ENCODE results near the gene CEP19.
"Not testable (repeated sequence)": the region's sequence is repeated elsewhere in the genome, so short reads cannot be mapped to it uniquely, and the experiment has no call there.

Gene CEP19, protein sequence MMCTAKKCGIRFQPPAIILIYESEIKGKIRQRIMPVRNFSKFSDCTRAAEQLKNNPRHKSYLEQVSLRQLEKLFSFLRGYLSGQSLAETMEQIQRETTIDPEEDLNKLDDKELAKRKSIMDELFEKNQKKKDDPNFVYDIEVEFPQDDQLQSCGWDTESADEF

DNA sequence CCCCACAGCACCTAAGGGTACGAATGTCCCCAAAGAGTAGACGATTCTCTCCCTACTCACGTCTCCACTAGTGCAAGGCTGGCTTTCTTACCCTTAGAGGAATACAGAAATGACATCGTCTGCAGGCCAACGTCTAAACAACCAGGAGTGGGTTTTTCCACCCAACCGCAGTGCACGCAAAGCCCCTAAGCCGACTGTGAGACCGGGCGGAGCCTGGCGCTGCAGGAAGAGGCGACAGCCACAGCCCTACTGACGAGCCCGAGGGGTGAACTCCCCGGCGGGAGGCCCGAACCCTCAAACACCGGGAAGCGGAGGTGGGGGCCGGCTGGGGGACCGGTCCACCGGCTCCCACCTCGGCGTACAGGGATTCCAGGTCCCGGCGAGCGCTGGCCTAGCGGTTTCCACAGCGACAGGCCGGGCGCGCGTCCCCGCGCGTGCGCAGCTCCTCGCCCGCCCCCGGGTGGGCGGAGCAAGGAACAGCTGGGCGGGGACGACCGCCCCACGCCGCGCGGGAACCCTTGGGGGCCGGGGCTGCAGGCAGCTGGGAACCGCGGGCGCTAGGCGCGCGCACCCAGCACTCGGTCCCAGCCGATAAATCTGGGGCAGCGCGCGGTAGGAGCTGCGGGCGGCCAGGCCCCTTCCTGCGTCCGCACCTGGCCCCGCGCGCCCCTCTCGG lies at the start of gene CEP19, which contains the start of gene PIGX:
CEP19 (minus strand) TSS at position 413 of the 676 bp plus-strand sequence. CDS start 3,593 bp downstream, outside the sequence.
PIGX (plus strand) TSS at position 540 of the 676 bp plus-strand sequence.
- no peak within 1 kb of the TSS for H3K27ac ChIP-seq (ENCODE audit: low read length)

DNA sequence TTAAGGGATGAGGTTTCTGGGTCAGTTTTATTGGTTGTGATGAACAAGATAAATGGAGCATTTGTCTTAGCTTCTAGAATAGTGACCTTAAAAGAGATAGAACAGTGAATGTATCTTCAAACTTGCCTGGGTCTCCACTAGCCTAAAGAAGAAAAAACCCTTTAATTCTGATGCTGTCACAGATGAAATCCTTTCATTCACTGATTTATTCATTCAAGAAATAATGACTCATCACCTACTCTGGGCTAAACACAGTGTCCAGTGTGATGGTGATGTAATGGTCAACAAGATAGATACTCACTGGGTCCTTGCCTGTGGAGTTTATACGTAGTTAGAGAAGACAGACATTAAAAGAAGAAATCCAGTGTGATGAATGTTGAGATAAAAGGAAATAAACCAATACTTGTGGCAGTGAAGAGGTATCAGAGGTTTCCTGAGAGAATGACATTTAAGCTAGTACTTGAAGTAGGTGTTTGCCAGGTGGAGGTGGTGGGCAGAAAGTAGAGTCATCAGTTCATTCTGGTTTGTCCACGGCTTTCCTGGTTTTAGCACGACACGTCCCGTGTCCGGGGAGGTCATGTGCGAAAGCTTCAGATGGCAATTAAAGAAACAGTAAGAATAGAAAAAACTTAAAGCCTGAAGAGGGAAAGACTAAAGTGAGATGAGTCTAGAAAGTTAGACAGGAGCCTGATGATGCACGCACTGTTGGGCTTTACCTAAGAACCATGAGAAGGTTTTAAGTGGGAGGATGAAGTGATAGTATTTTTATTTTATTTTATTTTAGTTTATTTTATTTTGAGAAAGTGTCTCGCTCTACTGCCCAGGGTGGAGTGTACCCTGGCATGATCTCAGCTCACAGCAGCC lies 46.1 kb upstream of the CEP19 start:
- Histone ChIP-seq H3K36me3 (ENCODE audit: insufficient read depth, low read depth, low read length) (peaks cover 18% of the 10 kb centered on the region), H3K4me1 (ENCODE audit: insufficient read depth, low read length) (no peaks in the 10 kb centered on the region), H3K4me3 (ENCODE audit: low read length) (no peak overlapping the region), H3K27ac (ENCODE audit: low read length) (no peak overlapping the region), H3K9me3 (ENCODE audit: insufficient read depth, low read depth, low read length) (peaks cover 16% of the 10 kb centered on the region), H3K9ac (ENCODE audit: low read depth, low read length) (no peak overlapping the region), H3K27me3 (ENCODE audit: insufficient read depth, low read length) (no peaks in the 10 kb centered on the region)

More for the DNA sequence above, at the start of gene CEP19, which contains the start of gene PIGX:
- H3K9me3 ChIP-seq (ENCODE audit: insufficient read depth, low read depth, low read length) = no peaks in the 10 kb centered on the region
- H3K4me3 ChIP-seq (ENCODE audit: low read length) = peak within 1 kb of the TSS; percentile 67
- no peaks in the 10 kb centered on the region for H3K36me3 ChIP-seq (ENCODE audit: insufficient read depth, low read depth, low read length)
- peak within 1 kb of the TSS; percentile 68; the same call in 1 of the 2 replicates for H3K9ac ChIP-seq (ENCODE audit: low read depth, low read length)
- H3K27me3 ChIP-seq (ENCODE audit: insufficient read depth, low read length) = peaks cover 19% of the 10 kb centered on the region
- H3K4me1 ChIP-seq (ENCODE audit: insufficient read depth, low read length) = 0 out of 2 replicates have a peak, but pooled peaks cover 3% of the 10 kb centered on the region

DNA sequence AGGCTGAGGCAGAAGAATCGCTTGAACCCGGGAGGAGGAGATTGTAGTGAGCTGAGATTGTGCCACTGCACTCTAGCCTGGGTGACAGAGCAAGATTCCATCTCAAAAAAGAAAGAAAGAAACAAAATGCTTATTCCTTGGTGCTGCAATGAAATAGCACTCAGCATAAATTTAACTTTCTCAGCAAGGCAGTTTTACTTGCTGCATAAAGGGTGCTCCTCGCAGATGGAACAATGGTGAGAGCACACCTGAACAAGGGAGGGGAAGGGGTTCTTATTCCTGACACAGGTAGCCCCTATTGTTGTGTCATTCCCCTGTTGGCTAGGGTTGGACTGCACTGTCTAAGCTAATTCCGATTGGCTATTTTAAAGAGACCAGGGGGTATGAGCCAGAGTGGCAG lies 44.7 kb upstream of the CEP19 start:
- H3K36me3 ChIP-seq (ENCODE audit: insufficient read depth, low read depth, low read length) = peaks cover 18% of the 10 kb centered on the region
- no peaks in the 10 kb centered on the region for H3K4me1 ChIP-seq (ENCODE audit: insufficient read depth, low read length)
- H3K4me3 ChIP-seq (ENCODE audit: low read length) = no peak overlapping the region

DNA sequence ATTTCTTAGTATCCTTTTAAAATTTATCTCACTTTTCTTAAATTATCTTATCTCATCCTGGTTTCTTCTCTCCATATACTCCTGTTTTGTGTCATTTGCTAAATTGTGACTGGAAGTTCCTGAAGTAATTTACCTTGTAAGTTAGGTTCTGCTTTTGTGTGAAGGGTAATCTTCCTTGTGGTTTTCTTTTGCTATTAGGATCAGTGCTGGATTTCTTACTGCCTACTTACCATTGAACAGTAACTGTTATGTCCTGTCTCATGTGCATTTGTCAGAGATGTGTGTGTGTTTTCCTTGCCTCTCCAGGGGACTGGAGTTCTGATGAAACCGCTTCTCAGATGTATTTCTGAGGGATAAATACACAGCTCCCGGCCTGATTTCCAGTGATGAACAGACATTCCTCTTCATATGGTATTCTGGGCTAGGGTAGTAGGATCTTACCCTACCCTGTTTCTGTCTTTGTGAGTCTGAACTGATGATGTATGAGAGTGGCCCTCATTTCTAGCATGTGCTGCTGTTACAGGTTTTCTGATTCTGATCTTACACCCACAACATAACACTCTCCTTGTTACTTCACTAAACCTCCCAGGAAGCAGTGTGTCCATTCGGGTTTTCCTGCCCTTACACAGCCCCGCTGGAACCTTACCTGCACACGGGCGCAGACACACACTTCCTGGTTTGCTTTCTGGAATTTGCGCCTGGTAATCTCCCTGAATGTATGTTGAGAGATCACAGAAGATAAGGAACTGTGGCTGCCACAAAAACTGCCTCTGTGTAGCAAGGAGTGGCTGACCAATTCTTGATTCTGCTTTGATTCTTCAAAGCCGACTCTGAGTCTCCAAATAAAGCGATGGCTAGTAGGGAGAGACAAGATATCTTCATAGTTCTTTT lies 42.3 kb upstream of the CEP19 start:
- Histone ChIP-seq H3K9me3 (ENCODE audit: insufficient read depth, low read depth, low read length) (peaks cover 16% of the 10 kb centered on the region), H3K36me3 (ENCODE audit: insufficient read depth, low read depth, low read length) (peaks cover 29% of the 10 kb centered on the region), H3K27me3 (ENCODE audit: insufficient read depth, low read length) (no peaks in the 10 kb centered on the region), H3K4me3 (ENCODE audit: low read length) (no peak overlapping the region), H3K9ac (ENCODE audit: low read depth, low read length) (no peak overlapping the region), H3K4me1 (ENCODE audit: insufficient read depth, low read length) (no peaks in the 10 kb centered on the region), H3K27ac (ENCODE audit: low read length) (no peak overlapping the region)

More for the DNA sequence above, 44.7 kb upstream of the CEP19 start:
- Histone ChIP-seq H3K9ac (ENCODE audit: low read depth, low read length) (no peak overlapping the region), H3K9me3 (ENCODE audit: insufficient read depth, low read depth, low read length) (peaks cover 16% of the 10 kb centered on the region), H3K27ac (ENCODE audit: low read length) (no peak overlapping the region), H3K27me3 (ENCODE audit: insufficient read depth, low read length) (no peaks in the 10 kb centered on the region)

DNA sequence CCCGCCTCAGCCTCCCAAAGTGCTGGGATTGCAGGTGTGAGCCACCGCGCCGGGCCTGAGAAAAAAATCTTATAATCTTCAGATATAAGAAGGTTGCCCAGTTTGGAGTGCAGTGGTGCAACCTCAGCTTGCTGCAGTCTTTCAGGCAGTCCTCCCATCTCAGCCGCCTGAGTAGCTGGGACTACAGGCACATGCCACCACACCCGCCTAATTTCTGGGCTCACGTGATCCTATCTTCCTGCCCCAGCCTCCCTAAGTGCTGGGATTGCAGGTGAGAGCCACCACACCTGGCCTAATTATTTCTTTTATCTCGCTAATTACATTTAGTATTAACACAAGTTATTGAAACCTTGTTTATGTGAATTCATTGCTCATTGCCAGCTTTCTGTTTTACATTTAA lies 41.2 kb upstream of the CEP19 start:
- Histone ChIP-seq H3K36me3 (ENCODE audit: insufficient read depth, low read depth, low read length) (peaks cover 30% of the 10 kb centered on the region), H3K27me3 (ENCODE audit: insufficient read depth, low read length) (no peaks in the 10 kb centered on the region), H3K9me3 (ENCODE audit: insufficient read depth, low read depth, low read length) (peaks cover 16% of the 10 kb centered on the region), H3K4me1 (ENCODE audit: insufficient read depth, low read length) (no peaks in the 10 kb centered on the region), H3K9ac (ENCODE audit: low read depth, low read length) (no peak overlapping the region), H3K4me3 (ENCODE audit: low read length) (no peak overlapping the region), H3K27ac (ENCODE audit: low read length) (no peak overlapping the region)

DNA sequence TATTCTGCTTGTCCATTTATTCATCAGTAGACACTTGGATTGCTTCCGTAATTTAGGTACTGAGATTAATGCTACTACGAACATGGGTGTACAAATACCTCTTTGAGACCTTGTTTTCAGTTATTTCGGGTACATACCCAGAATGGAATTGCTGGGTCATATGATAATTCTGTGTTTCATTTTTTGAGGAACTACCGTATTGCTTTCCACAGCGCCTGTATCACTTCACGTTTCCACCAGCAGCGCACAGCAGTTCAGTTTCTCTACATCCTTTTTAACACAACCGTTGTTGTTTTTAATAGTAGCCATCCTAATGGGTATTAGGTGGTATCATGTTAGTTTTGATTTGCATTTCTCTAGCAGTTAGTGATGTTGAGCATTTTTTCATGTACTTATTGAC lies 37.1 kb upstream of the CEP19 start:
- H3K9me3 ChIP-seq (ENCODE audit: insufficient read depth, low read depth, low read length) = no peaks in the 10 kb centered on the region
- no peak overlapping the region for H3K27ac ChIP-seq (ENCODE audit: low read length)
- H3K27me3 ChIP-seq (ENCODE audit: insufficient read depth, low read length) = no peaks in the 10 kb centered on the region
- no peak overlapping the region for H3K4me3 ChIP-seq (ENCODE audit: low read length)
- peaks cover 17% of the 10 kb centered on the region for H3K36me3 ChIP-seq (ENCODE audit: insufficient read depth, low read depth, low read length)
- H3K4me1 ChIP-seq (ENCODE audit: insufficient read depth, low read length) = peaks cover 3% of the 10 kb centered on the region; the same call in 1 of the 2 replicates
- H3K9ac ChIP-seq (ENCODE audit: low read depth, low read length) = no peak overlapping the region

DNA sequence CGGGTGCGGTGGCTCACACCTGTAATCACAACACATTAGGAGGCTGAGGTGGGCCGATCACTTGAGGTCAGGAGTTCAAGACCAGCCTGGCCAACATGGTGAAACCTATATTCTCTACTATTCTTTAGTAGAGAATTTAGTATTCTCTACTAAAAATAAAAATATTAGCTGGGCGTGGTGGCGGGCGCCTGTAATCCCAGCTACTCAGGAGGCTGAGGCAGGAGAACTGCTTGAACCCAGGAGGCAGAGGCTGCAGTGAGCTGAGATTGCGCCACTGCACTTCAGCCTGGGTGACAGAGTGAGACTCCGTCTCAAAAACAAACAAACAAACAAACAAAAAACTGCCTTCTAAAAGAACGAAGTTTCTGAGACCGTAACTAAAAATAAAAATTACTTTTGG lies 31.5 kb upstream of the CEP19 start:
- H3K4me3 ChIP-seq (ENCODE audit: low read length); H3K9me3 ChIP-seq (ENCODE audit: insufficient read depth, low read depth, low read length); H3K9ac ChIP-seq (ENCODE audit: low read depth, low read length); H3K36me3 ChIP-seq (ENCODE audit: insufficient read depth, low read depth, low read length); H3K27ac ChIP-seq (ENCODE audit: low read length); H3K27me3 ChIP-seq (ENCODE audit: insufficient read depth, low read length); H3K4me1 ChIP-seq (ENCODE audit: insufficient read depth, low read length): not testable (repeated sequence)

DNA sequence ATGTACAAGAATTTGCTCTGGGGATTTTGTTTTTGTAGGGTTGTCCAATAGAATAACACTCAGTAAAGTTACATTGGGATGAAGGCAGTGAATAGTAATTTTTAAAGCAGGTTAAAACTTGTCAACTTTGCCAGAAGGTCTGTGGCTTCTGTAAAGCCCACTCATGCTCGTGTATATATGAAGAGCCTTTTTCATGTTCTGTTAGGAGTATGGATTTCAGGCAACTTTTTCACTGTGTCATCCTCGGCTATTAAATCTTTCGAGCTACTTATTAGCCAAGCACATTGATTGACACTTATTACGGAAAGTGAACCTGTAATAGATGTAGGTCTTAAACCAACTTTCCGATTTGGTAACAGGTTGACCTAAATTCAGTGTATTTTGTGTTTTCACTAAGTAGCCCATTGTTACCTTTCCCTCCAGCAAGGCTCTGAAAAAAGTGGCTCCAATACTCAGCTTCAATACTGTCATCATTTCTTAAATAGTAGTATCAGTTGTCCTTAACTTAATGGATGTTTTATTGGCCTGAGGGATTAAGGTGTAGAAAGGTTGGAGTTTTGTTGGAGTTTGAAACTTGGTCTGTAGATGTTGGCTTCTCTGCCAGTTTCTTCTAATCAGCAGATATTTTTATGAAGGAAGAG lies 29.3 kb upstream of the CEP19 start:
- Histone ChIP-seq H3K4me3 (ENCODE audit: low read length) (peak overlapping the region; percentile 98), H3K27ac (ENCODE audit: low read length) (no peak overlapping the region), H3K4me1 (ENCODE audit: insufficient read depth, low read length) (peaks cover 7% of the 10 kb centered on the region; the same call in 1 of the 2 replicates), H3K36me3 (ENCODE audit: insufficient read depth, low read depth, low read length) (peaks cover 5% of the 10 kb centered on the region; the same call in 1 of the 2 replicates), H3K27me3 (ENCODE audit: insufficient read depth, low read length) (no peaks in the 10 kb centered on the region), H3K9me3 (ENCODE audit: insufficient read depth, low read depth, low read length) (no peaks in the 10 kb centered on the region), H3K9ac (ENCODE audit: low read depth, low read length) (peak overlapping the region; percentile 94)

DNA sequence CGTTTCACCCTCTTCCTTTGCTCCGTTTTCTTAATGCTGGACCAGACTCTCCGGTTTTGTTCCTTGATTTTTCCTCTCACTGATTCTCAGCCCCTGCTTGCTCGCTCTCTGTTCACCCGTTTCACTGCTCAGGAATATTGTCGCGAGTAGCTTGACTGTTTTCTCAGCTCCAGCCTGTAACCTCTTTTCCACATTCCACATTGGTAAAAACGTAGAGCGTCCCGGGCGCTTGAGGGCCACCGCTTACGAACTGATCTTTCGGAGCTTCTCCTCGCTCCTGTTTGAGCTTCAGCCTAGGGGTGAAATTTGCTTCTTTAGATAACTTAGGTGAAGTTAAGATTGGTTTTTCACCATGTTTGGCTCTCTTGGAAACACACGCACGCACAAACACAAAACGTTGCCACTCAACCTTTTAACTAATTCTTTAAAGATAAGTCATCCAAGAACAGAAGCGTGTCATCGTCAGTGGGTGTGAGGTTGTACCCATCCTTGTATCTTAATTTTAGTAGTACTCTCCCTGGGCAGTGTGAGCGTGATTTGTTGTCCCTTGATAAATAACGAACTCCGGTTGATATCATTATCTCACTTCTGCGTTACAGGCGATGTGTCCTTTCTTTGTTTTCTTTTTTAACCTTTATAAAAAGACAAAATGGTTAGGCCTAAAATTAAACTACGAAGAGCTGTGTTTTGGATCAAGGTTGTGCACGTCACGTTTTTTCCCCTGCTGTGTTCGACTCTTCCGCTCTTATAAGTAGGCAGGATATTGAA lies 28.6 kb upstream of the CEP19 start:
- H3K9me3 ChIP-seq (ENCODE audit: insufficient read depth, low read depth, low read length) = no peaks in the 10 kb centered on the region
- H3K27ac ChIP-seq (ENCODE audit: low read length) = peak overlapping the region; percentile 79
- H3K4me1 ChIP-seq (ENCODE audit: insufficient read depth, low read length) = peaks cover 7% of the 10 kb centered on the region; the same call in 1 of the 2 replicates
- H3K36me3 ChIP-seq (ENCODE audit: insufficient read depth, low read depth, low read length) = no peaks in the 10 kb centered on the region
- peak overlapping the region; percentile 94 for H3K9ac ChIP-seq (ENCODE audit: low read depth, low read length)
- H3K4me3 ChIP-seq (ENCODE audit: low read length) = peak overlapping the region; percentile 98
- no peaks in the 10 kb centered on the region for H3K27me3 ChIP-seq (ENCODE audit: insufficient read depth, low read length)
